Endothelial cell of umbilical vein (primary cell): ENCODE data around the gene PKMYT1. TPM values are rescaled to one million over a fixed set of nuclear protein-coding genes. Genes with fewer than 3 reads are reported as not detected.

Experiments
- BruUV-seq: library from RNA; stranded (reverse); fragments of 400-500 nt; replicated peaks from 2 replicates; lab custom pipeline; 2021; lab: Mats Ljungman, UMichigan
- CTCF ChIA-PET: fragments of 300-600, 350-600 bp; sonication (Branson Sonifier 250); formaldehyde crosslinking; loops from one replicate; lab custom pipeline; 2021; ENCODE audit warnings: antibody characterized with exemption, inconsistent platforms; lab: Charles Lee
- POLR2A ChIA-PET: fragments of 300-600, 350-600 bp; sonication (Branson Sonifier 250); formaldehyde crosslinking; loops from one replicate; lab custom pipeline; 2021; ENCODE audit warnings: antibody characterized with exemption, inconsistent platforms; lab: Charles Lee
- DNase-seq: peaks from one replicate; pipeline ENCODE4 v3.0.0-alpha.2; 2011; ENCODE audit warnings: low read depth, low spot score
- FAIRE-seq: peaks from 2 replicates; lab custom pipeline; 2011; peaks lifted over from hg19 to GRCh38; lab: Jason Lieb, UNC
- H2AFZ ChIP-seq: 2 replicates; pipeline ENCODE4 v1.6.0; 2012; ENCODE audit warnings: low read depth, low read length, control low read depth, inconsistent platforms
- H3K27ac ChIP-seq: 2 replicates; pipeline ENCODE4 v1.5.1; 2011; ENCODE audit warnings: low read depth, mild to moderate bottlenecking, control low read depth, low read length, moderate library complexity; ENCODE audit not compliant: insufficient read depth
- H3K27me3 ChIP-seq, 2 experiments: 2 replicates each; pipeline versions ENCODE4 v1.6.0 to v1.6.1; 2011; ENCODE audit warnings: low read length in 2 of 2, mixed read lengths in 1 of 2; ENCODE audit not compliant: control insufficient read depth in 2 of 2, insufficient read depth in 2 of 2
- H3K36me3 ChIP-seq, 2 experiments: 2 replicates in 1 of 2; 3 replicates in 1 of 2; pipeline ENCODE4 v1.5.1; 2011; ENCODE audit warnings: low read length in 2 of 2, mild to moderate bottlenecking in 1 of 2, moderate library complexity in 1 of 2; ENCODE audit not compliant: control insufficient read depth in 2 of 2, insufficient read depth in 2 of 2; ENCODE audit errors: extremely low read depth in 1 of 2
- H3K4me1 ChIP-seq: 3 replicates; pipeline ENCODE4 v1.5.1; 2011; ENCODE audit warnings: mild to moderate bottlenecking, low read length; ENCODE audit not compliant: control insufficient read depth, insufficient read depth; ENCODE audit errors: extremely low read depth
- H3K4me2 ChIP-seq: 2 replicates; pipeline ENCODE4 v1.6.1; 2011; ENCODE audit warnings: low read length, control low read depth, mixed read lengths; ENCODE audit not compliant: insufficient read depth
- H3K4me3 ChIP-seq, 3 experiments: fragments of 200-600 bp in 1 of 3; sonication (generic), shearing (Covaris generic) in 1 of 3; replicated peaks in 1 of 3; 2 replicates each; pipeline ENCODE4 v1.5.1; 2011 to 2016; ENCODE audit warnings: control low read depth in 3 of 3, low read length in 3 of 3, mild to moderate bottlenecking in 2 of 3, inconsistent platforms in 1 of 3, low read depth in 1 of 3, moderate library complexity in 1 of 3; ENCODE audit not compliant: insufficient read depth in 1 of 3
- H3K79me2 ChIP-seq: 2 replicates; pipeline ENCODE4 v1.6.0; 2012; ENCODE audit warnings: low read length, inconsistent platforms; ENCODE audit not compliant: control insufficient read depth, insufficient read depth
- H3K9ac ChIP-seq: replicated peaks from 2 replicates; pipeline ENCODE3; 2011; ENCODE audit warnings: low read length, control low read depth; ENCODE audit not compliant: insufficient read depth; ENCODE audit errors: extremely low read depth
- H3K9me1 ChIP-seq: replicated peaks from 3 replicates; pipeline ENCODE4 v1.6.0; 2011; ENCODE audit warnings: mild to moderate bottlenecking, low read length; ENCODE audit not compliant: control insufficient read depth, insufficient read depth; ENCODE audit errors: extremely low read depth
- H3K9me3 ChIP-seq: replicated peaks from 2 replicates; pipeline ENCODE4 v1.5.1; 2012; ENCODE audit warnings: low read length, inconsistent platforms; ENCODE audit not compliant: control insufficient read depth, insufficient read depth
- H4K20me1 ChIP-seq: replicated peaks from 2 replicates; pipeline ENCODE3; 2011; ENCODE audit warnings: mild to moderate bottlenecking, low read length; ENCODE audit not compliant: control insufficient read depth, insufficient read depth; ENCODE audit errors: extremely low read depth
- EZH2 ChIP-seq: IDR thresholded peaks from 2 replicates; pipeline ENCODE4 v1.6.1; 2012; ENCODE audit warnings: borderline replicate concordance, low read depth, mild to moderate bottlenecking, moderate library complexity, low read length, inconsistent platforms; ENCODE audit not compliant: severe bottlenecking
- GATA2 ChIP-seq: IDR thresholded peaks from 2 replicates; pipeline ENCODE4 v1.7.0; 2011; ENCODE audit warnings: low read depth, mild to moderate bottlenecking, moderate library complexity, mixed read lengths, low read length; ENCODE audit not compliant: insufficient read length, insufficient read depth
- JUN ChIP-seq: IDR thresholded peaks from 2 replicates; pipeline ENCODE4 v1.6.1; 2011; ENCODE audit warnings: borderline replicate concordance, low read depth; ENCODE audit not compliant: insufficient read length, insufficient read depth
- POLR2AphosphoS5 ChIP-seq: IDR thresholded peaks from 2 replicates; pipeline ENCODE4 v1.6.1; 2012; ENCODE audit warnings: low read depth, mild to moderate bottlenecking, control low read depth, low read length, moderate library complexity; ENCODE audit not compliant: insufficient read depth
- dilution Hi-C: fragments of 300-500 bp; cut with MboI; formaldehyde crosslinking; loops from one replicate; pipeline ENCODE4 v1.15.0; 2019; ENCODE audit warnings: low sequenced_read_pairs; ENCODE audit not compliant: extremely low pct_ligation_motif_present
- intact Hi-C: fragments of 100-400 bp; cut with micrococcal nuclease; formaldehyde crosslinking; loops from one replicate; pipeline ENCODE4 v1.10.0; 2022
- polyA plus RNA-seq, 4 experiments: library from polyadenylated mRNA; depleted of rRNA in 3 of 4; stranded (reverse) in 3 of 4; unstranded in 1 of 4; fragments of >200 nt; gene quantifications; 2 replicates each; pipeline versions ENCODE4 v1.2.1 to v1.2.3, GENCODE V29; 2011 to 2012; ENCODE audit warnings: missing spikeins in 1 of 4
- total RNA-seq: library from RNA; stranded (reverse); gene quantifications from 2 replicates; pipeline ENCODE4 v1.2.3, GENCODE V29; 2021
- TF ChIP-seq, protein P1 (sequence below): IDR thresholded peaks from 2 replicates; pipeline ENCODE4 v1.6.1; 2011; ENCODE audit not compliant: insufficient read depth, insufficient read length

Gene PKMYT1
- total and polyA plus RNA-seq, 2 donors (not counting 3 experiments of a cell fraction or from before 2014, with no cell fraction given), result 26.1 to 48.5 TPM

GRCh38 chr16:3007957-3008689 is 27.9 kb upstream of the PKMYT1 start:
- no peaks in the 10 kb centered on the region for H3K36me3 ChIP-seq
- ChIA-PET CTCF (interaction anchor here (1.7 to 1.8 kb wide), 3 partner anchors 12 to 24 kb away, joined by 6 to 10 read pairs (median 8); partner anchors contain the start of gene TNFRSF12A), POLR2A (interaction anchor here (1.8 kb wide), 1 partner anchor 12 kb away, joined by 11 read pairs; the partner anchor contains the start of gene TNFRSF12A)
- H3K9me1 ChIP-seq, result no peaks in the 10 kb centered on the region
- peak overlapping the region; percentile 77 for H2AFZ ChIP-seq
- dilution Hi-C loops (no loop called here), intact Hi-C loops (no loop called here)
- peaks cover 14 to 15% of the 10 kb centered on the region in 2 experiments for H3K27me3 ChIP-seq
- TF ChIP-seq JUN, result no peak
- TF ChIP-seq, protein P1, sequence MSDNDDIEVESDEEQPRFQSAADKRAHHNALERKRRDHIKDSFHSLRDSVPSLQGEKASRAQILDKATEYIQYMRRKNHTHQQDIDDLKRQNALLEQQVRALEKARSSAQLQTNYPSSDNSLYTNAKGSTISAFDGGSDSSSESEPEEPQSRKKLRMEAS, result no peak
- TF ChIP-seq GATA2, result peak; percentile 22
- TF ChIP-seq POLR2AphosphoS5, result no peak
- no peak for TF ChIP-seq EZH2
- DNase-seq, result no peak
- H3K9me3 ChIP-seq, result no peaks in the 10 kb centered on the region
- no peaks in the 10 kb centered on the region for H4K20me1 ChIP-seq
- no peak overlapping the region for H3K9ac ChIP-seq
- H3K4me2 ChIP-seq, result peak overlapping the region; percentile 50
- no peak overlapping the region for H3K27ac ChIP-seq
- H3K4me1 ChIP-seq, result peaks cover 16% of the 10 kb centered on the region
- no peak overlapping the region for H3K4me3 ChIP-seq
- BruUV-seq, result no TSS peak
- no peak for FAIRE-seq
- H3K79me2 ChIP-seq, result no peaks in the 10 kb centered on the region
